Activated T-cell treated with anti-CD3 and anti-CD28 coated beads, Interleukin-2, amount 50 U/mL, for 48 hours (primary cell): Measurements from ENCODE around the gene B4GALNT1.
"Not testable (repeated sequence)": the region's sequence is repeated elsewhere in the genome, so short reads cannot be mapped to it uniquely, and the experiment has no call there.

ENCODE experiments used
- DNase-seq, 2 experiments: peaks; one replicate each; pipeline ENCODE4 v3.0.0-alpha.2; 2020

The B4GALNT1 gene

GRCh38 chr12:57632958-57633840, at the start of gene B4GALNT1:
TSS of gene B4GALNT1 (minus strand) at chr12:57633201. CDS start at chr12:57632132, 1,069 bp downstream.
- peak; percentile 76 to 84 for DNase-seq

GRCh38 chr12:57679697-57680096, 46.7 kb upstream of the B4GALNT1 start:
- DNase-seq: no peak

GRCh38 chr12:57677947-57678346, 44.9 kb upstream of the B4GALNT1 start:
- DNase-seq: not testable (repeated sequence)

- no peak for DNase-seq
These were observed 41.7 kb upstream of the B4GALNT1 start for GRCh38 chr12:57674691-57675090.

- DNase-seq: no peak
These were observed 39.8 kb upstream of the B4GALNT1 start for GRCh38 chr12:57672801-57673200.

- DNase-seq: not testable (repeated sequence)
These were observed 38.8 kb upstream of the B4GALNT1 start for GRCh38 chr12:57671811-57672210.

GRCh38 chr12:57669691-57670090, 36.7 kb upstream of the B4GALNT1 start:
- DNase-seq: not testable (repeated sequence)

GRCh38 chr12:57666897-57667296, 33.9 kb upstream of the B4GALNT1 start:
- DNase-seq: no peak

GRCh38 chr12:57665066-57665820, 32.2 kb upstream of the B4GALNT1 start:
- not testable (repeated sequence) for DNase-seq

GRCh38 chr12:57661376-57661775, 28.4 kb upstream of the B4GALNT1 start:
- no peak for DNase-seq

GRCh38 chr12:57658890-57659289, 25.9 kb upstream of the B4GALNT1 start:
- DNase-seq: no peak

GRCh38 chr12:57657744-57658143, 24.7 kb upstream of the B4GALNT1 start:
- no peak for DNase-seq

GRCh38 chr12:57656408-57656807, 23.4 kb upstream of the B4GALNT1 start:
- not testable (repeated sequence) for DNase-seq

- no peak for DNase-seq
These were observed 22.7 kb upstream of the B4GALNT1 start for GRCh38 chr12:57655541-57656240.

GRCh38 chr12:57654042-57654441, 21.0 kb upstream of the B4GALNT1 start:
- DNase-seq: no peak

GRCh38 chr12:57646659-57647049, 13.7 kb upstream of the B4GALNT1 start:
- DNase-seq: not testable (repeated sequence)

GRCh38 chr12:57645990-57646658, 13.1 kb upstream of the B4GALNT1 start:
- not testable (repeated sequence) for DNase-seq

- no peak for DNase-seq
These were observed 8.9 kb upstream of the B4GALNT1 start for GRCh38 chr12:57641699-57642442.

- DNase-seq: no peak
These were observed 7.4 kb upstream of the B4GALNT1 start for GRCh38 chr12:57640175-57641042.

- no peak for DNase-seq
These were observed 5.1 kb upstream of the B4GALNT1 start for GRCh38 chr12:57638096-57638495.

- no peak for DNase-seq
These were observed 4.4 kb upstream of the B4GALNT1 start for GRCh38 chr12:57637364-57637763.
